ENCODE data around the gene ATG10.
"Not testable (repeated sequence)": the region's sequence is repeated elsewhere in the genome, so short reads cannot be mapped to it uniquely, and the experiment has no call there.

ATG10 gene

GRCh38 chr5:82129723-82130285 is 158.0 kb downstream of the ATG10 start:
- no peak for DNase-seq (ENCODE audit: low spot score)

DNA sequence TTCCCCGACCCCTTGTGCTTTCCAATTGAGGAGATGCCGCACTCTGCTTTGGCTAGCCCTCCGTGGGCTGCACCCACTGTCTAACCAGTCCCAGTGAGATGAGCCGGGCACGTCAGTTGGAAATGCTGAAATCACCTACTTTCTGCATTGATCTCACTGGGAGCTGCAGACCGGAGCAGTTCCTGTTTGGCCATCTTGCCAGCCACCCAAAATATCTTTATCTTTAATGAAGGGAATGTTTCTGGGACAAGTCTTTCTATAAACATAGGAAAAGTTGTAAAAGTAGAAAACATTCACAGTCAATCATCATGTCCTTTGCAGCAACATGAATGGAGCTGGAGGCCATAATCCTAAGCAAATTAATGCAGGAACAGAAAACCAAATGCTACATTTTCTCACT is 158.8 kb downstream of the ATG10 start:
- no peak for DNase-seq (ENCODE audit: low spot score)

DNA sequence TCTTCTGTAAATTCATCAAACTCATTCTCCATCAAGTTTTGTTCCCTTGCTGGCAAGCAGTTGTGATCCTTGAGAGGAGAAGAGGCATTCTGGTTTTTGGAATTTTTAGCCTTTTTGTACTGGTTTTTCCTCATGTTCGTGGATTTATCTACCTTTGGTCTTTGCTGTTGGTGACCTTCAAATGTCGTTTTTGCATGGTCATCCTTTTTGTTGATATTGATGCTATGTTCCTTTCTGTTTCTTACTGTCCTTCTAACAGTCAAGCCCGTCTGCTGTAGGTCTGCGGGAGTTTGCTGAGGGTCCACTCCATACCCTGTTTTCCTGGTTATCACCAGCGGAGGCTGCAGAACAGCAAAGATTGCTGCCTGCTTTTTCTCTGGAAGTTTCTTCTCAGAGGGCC is 165.4 kb downstream of the ATG10 start:
- no peak for DNase-seq (ENCODE audit: low spot score)

- not testable (repeated sequence) for DNase-seq (ENCODE audit: low spot score)
Observed at GRCh38 chr5:82139837-82140236, 168.0 kb downstream of the ATG10 start.

- no peak for DNase-seq (ENCODE audit: low spot score)
Observed at GRCh38 chr5:82142217-82142841, 170.5 kb downstream of the ATG10 start.

DNA sequence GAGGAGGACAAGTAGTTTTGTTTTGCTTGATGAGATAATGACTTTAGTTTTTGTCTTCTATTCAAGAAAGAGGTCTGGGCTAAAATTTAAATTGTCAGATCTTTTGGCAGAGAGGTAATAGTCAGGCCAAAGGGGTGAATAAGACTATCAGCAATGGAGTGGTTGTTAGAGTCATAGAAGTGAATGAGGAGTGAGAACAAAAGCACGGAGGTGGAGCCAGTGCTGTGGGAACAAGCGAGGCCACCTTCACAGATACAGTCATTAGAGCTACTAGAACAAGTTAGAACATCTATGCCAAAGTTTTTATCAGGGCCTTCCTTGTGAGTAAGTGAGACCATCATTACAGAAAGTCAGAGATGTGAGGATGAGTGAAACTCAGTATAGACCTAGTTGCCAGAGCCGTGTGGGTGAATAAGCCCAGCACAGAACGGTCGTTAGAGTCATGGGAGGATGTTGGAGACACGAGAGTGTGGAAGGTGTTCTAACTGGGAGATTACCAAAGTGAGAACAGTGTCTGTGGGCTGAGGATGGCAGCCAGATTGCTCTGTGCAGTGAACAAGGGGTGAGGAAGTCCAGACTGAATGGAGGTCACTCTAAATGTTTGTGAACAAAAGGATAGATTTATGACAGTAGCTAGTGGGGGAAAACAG is 171.2 kb downstream of the ATG10 start:
- no peak for DNase-seq (ENCODE audit: low spot score)

DNA sequence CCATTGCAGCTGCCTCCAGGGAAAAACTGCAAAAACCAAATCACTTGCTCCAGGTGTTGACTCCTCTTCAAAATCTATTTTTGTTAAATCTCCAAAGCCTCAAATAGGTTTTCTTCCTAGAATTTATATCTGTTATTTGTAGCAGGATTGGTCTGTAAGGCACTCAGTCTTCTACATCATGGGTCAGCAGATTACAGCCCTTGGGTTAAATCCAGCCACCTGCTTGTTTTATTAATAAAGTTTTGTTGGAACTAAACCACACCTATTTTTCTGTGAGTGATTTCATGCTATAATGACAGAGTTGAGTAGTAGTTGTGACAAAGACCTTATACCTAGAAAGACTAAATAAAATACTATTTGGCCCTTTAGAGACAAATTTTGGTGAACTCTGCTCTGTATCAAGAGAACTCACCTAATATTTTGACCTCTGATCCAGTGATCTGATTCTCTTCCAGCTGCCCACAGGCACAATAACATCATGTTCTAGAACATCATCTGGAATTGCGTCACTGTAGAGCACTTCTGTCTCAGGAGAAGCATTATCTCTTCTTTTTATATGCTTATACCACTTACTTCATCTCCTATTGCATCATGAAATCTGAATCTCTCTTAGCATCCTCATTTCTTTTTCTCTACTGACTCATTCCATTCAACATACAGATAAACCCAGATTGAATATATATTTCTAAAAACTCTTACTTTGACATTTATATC is 176.2 kb downstream of the ATG10 start:
- no peak for DNase-seq (ENCODE audit: low spot score)

- no peak for DNase-seq (ENCODE audit: low spot score)
Observed at GRCh38 chr5:82149434-82149833, 177.6 kb downstream of the ATG10 start.

DNA sequence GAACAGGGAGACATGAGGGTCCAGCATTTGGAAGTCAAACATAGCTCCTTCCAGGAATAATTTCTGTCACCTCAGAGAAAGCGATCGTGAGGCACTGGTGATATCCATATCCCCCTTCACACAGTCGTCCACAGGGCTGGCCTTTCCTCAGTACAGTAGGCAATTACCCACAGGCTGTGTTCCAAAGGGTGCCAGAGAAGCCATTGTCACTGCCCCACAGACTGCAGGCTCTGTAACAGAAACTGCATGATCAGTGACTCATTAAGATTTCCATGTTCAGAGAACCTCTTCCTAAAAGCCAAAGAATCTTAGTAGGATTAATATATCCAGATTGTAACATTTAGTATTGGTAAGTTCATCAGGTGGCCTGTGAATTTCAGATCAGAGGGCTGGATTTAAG is 178.7 kb downstream of the ATG10 start:
- peak; percentile 47 for DNase-seq (ENCODE audit: low spot score)

GRCh38 chr5:82151204-82151603 is 179.4 kb downstream of the ATG10 start:
- peak; percentile 31 for DNase-seq (ENCODE audit: low spot score)

- peak; percentile 74 for DNase-seq (ENCODE audit: low spot score)
Observed at GRCh38 chr5:82151662-82152061, 179.8 kb downstream of the ATG10 start.

GRCh38 chr5:82152978-82153481 is 181.2 kb downstream of the ATG10 start:
- no peak for DNase-seq (ENCODE audit: low spot score)

GRCh38 chr5:82154776-82155175 is 183.0 kb downstream of the ATG10 start:
- no peak for DNase-seq (ENCODE audit: low spot score)

GRCh38 chr5:82155305-82155704 is 183.5 kb downstream of the ATG10 start:
- no peak for DNase-seq (ENCODE audit: low spot score)

DNA sequence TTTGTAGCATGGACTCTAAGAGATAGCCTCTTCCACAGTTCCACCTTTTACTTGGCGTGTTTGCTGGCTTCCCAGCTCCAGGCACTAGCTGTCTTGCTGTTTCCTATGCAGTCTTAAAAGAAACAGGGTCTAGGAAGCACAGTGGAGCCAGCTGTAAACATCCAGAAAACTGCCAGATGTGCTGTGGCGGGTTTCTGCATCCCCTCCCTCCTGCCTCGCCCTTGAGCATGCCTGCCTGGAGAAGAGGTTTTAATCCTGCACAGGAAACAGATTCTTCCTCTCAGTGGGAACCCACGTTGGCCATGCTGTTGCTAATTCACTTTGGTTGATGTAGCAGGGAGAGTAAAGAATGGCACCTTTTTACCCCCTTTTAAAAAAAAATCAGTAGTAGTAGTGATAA is 185.1 kb downstream of the ATG10 start:
- DNase-seq (ENCODE audit: low spot score), result no peak

DNA sequence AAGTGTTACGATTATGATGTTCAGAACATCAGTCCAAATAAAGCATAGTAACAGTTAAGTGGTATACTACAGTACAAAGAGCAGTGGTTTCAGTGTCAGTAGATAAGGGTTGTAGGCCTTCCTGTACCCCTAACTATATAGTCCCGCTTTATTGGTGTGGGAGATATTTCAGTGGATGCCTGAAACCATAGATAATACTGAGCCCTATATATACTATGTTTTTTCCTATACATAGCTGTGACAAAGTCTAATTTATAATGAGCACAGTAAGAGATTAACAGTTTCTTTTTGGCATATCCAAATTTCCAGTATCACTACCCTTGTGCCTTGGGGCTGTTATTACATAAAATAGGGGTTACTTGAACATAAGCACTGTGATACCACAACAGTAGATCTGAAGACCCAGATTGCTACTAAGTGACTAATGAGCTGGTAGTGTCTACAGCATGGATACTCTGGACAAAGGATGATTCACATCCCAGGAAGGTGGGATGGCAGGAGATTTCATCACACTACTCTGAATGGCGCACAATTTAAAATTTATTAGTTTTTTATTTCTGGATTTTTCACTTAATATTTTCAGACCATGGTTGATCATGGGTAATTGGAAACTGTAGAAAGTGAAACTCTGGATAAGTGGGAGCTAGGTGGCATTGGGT is 187.1 kb downstream of the ATG10 start:
- peak; percentile 83 for DNase-seq (ENCODE audit: low spot score)

DNA sequence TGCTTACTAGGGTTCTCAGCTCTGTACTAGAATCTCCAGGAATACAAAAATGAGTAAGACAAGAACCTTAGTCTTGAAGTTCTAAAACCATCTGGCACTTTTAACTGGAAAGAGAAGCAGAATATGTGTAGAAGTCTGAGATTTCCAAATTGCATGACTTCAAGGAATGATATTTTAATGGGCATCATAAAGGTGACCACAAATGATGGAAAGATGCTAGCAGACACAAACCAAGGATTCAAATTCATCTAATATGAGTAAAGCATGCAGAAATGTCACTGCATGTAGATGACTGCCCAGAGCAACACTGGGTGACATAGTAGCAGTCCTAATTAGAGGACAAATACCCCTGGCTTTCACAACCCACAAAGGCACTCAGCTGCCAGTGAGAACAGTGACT is 189.1 kb downstream of the ATG10 start:
- peak; percentile 57 for DNase-seq (ENCODE audit: low spot score)

DNA sequence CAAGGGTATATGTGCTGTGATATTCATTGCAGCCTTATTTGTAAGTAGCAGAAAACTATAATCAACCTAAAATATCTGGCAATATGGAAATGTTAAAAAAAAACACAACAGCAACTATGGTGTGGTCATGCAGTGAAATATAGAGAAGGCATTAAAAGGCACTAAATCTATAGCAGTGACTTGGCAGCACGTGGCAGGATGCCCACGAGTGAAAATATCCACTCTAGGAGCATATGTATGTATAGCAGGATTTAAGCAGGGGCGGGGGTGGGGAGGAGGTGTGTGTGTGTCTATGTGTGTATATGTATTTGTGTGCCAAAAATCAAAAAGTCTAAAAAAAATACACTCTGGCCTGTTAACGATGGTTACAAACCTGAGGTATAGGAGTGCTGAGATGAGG is 190.8 kb downstream of the ATG10 start:
- no peak for DNase-seq (ENCODE audit: low spot score)

- DNase-seq (ENCODE audit: low spot score), result peak; percentile 79
Observed at GRCh38 chr5:82163452-82164175, 191.8 kb downstream of the ATG10 start.

DNA sequence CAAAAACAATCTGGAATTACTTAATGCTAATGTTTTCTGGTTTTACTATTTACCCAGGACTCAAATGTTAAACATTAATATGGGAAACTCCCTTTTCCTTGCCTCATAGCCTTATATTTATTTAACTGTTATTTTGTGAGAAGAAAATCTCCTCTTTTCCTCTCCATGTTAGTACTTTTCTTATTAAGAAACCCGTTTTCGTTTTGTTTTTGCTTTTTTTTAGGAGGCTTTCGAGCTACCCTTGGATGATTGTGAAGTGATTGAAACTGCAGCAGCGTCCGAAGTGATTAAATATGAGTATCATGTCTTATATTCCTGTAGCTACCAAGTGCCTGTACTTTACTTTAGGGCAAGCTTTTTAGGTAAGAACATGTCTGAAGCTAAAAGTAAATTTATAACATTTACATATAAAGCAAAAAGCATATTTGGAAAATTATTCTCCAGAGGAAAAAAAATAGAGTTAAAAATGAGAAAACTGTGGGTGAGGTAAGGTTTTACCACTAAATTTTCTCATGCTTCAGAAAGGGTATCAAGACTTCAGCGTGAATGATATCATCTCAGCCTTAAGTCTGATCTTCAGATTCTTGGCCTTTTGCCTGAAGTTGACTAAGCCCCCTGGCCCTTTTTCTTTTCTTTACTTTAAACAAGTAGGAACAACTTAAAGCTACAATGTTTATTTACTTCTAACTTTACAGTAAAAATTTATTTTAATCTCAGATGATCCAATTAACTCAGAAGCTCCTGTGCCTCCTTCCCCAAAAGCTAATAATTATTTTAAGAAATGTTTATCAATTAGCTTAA is 192.6 kb downstream of the ATG10 start:
- DNase-seq (ENCODE audit: low spot score), result peak; percentile 92
